ENCODE data around the gene LRRC25.
"Not testable (repeated sequence)": the region's sequence is repeated elsewhere in the genome, so short reads cannot be mapped to it uniquely, and the experiment has no call there.

The LRRC25 gene

DNA sequence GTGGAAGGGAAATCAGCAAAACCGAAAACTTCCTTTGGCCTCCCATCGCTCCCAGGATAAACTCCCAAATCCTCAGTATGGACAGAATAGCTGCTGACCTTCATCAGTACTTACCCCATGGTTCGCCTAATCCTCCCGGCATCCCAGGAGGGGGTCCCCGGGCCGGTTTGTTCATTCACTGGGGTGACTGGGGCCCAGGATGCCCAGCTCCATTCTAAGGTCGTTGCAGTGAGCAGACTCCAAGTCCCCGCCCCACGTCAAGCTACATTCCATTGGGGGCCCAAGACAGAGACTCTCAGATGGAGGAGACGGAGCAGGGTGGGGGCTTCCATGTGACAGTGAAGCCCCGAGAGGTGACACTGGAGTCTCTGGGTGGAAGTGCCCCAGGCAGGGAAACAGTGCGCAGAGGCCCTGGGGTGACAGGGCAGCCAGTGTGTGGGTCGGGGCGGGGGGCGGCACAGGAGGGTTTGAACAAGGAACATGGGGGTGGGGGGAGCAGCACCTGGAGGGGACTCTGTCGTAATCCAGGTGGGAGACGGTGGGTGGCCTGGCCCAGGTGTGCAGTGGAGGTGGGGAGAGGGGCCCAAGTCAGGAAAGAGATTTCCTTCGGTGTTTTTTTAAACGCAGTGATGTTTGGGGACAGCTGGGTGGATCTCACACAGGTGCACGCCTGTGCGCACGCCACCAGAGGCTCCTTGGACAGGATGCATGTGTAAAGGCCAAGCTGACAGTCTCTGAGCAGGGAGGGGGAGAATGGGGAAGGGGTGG is 26.9 kb upstream of the LRRC25 start:
- peak; percentile 47 for DNase-seq

GRCh38 chr19:18423258-18424020 is 26.0 kb upstream of the LRRC25 start:
- DNase-seq: no peak

- no peak for DNase-seq
Measured at GRCh38 chr19:18422530-18423191, 25.2 kb upstream of the LRRC25 start.

GRCh38 chr19:18421371-18421959 is 24.0 kb upstream of the LRRC25 start:
- DNase-seq: no peak

DNA sequence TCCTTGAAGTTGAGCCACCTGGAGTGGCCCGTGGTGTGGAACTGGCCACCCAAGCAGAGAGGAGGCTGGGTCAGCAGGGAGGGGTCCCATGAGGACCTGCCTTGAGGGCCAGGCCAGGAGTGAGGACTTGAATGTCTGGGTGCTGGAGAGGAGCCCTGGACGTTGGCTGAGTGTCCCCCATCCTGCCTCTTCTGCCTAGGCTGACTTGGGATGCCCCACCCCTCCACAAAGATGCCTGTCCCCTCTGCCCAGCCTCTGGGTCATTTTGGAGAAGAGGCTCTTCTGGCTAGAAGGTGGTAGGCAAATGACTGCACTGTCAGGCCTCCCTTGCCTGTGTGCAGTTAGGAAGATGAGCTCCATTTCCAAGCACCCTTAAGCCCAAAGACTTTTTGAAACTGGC is 23.5 kb upstream of the LRRC25 start:
- no peak for DNase-seq

GRCh38 chr19:18419699-18420460 is 22.5 kb upstream of the LRRC25 start:
- peak; percentile 70 for DNase-seq

DNA sequence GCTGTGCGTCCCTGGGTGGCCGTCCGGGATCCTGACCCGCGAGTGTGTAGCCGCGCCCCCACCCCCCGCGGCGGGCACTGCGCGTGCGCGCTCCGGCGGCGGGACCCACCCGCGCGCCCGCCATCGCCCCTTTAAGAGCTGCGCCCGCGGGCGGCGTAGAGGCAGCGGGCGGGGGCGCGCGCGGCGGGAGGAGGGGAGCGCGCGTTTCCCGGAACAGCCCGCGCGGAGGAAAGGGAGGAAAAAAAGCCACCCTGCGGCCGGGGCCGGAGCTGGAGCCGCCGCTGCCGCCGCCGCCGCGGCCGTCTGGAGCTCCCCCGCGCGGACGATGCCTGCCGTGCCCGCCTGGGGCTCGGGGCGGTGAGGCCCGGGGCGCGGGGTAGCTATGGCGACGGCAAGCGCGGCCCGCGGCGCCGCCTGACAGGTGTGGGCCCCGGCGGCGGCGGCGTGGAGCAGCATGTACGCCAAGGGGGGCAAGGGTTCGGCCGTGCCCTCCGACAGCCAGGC is 21.8 kb upstream of the LRRC25 start, which contains the start of gene SSBP4:
SSBP4 (plus strand) TSS at position 204 of the 504 bp plus-strand sequence; CDS start at position 455, 251 bp downstream.
- no peak for DNase-seq

GRCh38 chr19:18418483-18419194 is 21.2 kb upstream of the LRRC25 start:
- peak; percentile 94 for DNase-seq

GRCh38 chr19:18418029-18418482 is 20.6 kb upstream of the LRRC25 start:
- DNase-seq: no peak

DNA sequence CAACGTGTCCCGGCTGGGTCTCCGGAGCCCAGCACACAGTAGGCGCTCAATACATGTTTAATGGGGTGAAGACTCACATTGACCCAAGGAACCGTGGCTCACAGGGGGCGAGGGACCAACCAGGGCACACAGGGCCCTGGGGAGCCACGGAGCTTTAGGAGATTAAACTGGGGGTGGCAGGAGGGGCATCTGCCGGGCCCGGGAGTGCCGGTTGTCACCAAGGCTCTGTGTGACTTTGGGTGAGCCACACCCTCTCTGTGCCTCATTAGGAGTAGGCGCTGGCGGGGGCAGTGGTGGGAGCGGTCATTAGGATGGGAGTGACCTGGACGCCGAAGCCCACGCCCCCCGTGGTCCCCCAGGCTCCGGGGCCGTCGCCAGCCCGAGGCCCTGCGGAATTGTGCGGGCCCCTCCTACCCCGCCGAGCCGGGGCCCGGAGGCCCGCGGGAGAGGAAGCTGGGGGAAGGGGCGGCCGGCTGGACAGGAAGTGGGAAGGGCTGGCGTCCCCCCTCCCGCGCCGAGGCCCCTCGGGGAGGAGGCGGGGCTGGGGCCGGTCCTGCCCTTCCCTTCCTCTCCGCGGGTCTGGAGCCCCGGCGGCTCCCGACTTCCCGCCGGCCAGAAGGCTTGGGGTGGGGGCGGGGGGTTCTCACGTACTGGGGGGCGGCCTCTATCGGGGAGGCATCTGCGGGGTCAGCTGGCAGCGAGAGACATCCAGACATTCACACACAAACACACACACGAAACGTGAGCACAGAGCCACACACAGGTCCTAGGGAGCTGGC is 20.0 kb upstream of the LRRC25 start:
- DNase-seq: peak; percentile 89

GRCh38 chr19:18416778-18417249 is 19.4 kb upstream of the LRRC25 start:
- peak; percentile 96 for DNase-seq

- DNase-seq: peak; percentile 64
Measured at GRCh38 chr19:18415178-18415867, 17.9 kb upstream of the LRRC25 start.

- peak; percentile 69 for DNase-seq
Measured at GRCh38 chr19:18414504-18415177, 17.2 kb upstream of the LRRC25 start.

GRCh38 chr19:18412610-18413239 is 15.3 kb upstream of the LRRC25 start:
- DNase-seq: no peak

GRCh38 chr19:18408053-18408476 is 10.6 kb upstream of the LRRC25 start:
- no peak for DNase-seq

- DNase-seq: no peak
Measured at GRCh38 chr19:18406749-18407148, 9.3 kb upstream of the LRRC25 start.

- DNase-seq: not testable (repeated sequence)
Measured at GRCh38 chr19:18405754-18406153, 8.3 kb upstream of the LRRC25 start.

DNA sequence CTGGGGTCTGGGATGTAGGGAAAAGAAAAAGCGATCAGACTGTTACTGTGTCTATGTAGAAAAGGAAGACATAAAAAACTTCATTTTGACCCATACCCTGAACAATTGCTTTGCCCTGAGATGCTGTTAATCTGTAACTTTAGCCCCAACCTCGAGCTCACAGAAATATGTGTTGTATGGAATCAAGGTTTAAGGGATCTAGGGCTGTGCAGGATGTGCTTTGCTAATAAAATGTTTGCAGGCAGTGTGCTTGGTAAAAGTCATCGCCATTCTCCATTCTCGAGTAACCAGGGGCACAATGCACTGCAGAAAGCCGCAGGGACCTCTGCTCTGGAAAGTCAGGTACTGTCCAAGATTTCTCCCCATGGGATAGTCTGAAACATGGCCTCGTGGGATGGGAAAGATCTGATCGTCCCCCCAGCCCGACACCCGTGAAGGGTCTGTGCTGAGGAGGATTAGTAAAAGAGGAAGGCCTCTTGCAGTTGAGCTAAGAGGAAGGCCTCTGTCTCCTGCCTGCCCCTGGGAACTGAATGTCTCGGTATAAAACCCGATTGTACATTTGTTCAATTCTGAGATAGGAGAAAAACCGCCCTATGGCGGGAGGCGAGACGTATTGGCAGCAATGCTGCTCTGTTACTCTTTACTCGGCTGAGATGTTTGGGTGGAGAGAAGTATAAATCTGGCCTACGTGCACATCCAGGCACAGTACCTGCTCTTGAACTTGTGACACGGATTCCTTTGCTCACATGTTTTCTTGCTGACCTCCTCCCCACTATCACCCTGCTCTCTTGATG is 5.2 kb upstream of the LRRC25 start:
- DNase-seq: not testable (repeated sequence)

Data from eye (tissue), 1 donor.